CD4-positive, alpha-beta memory T cell (primary cell): ENCODE measurements around the gene UROD. TPM values are rescaled to one million over a fixed set of nuclear protein-coding genes. Genes with fewer than 3 reads are reported as not detected.
"Not testable (repeated sequence)": the region's sequence is repeated elsewhere in the genome, so short reads cannot be mapped to it uniquely, and the experiment has no call there.

Source experiments
- CTCF ChIA-PET: fragments of 350-600 bp; sonication (Branson Sonifier 250); formaldehyde crosslinking; loops from one replicate; lab custom pipeline; 2021; ENCODE audit warnings: inconsistent platforms; ENCODE audit not compliant: partially characterized antibody; lab: Charles Lee
- POLR2A ChIA-PET: fragments of 350-600 bp; sonication (Branson Sonifier 250); formaldehyde crosslinking; loops from one replicate; lab custom pipeline; 2021; ENCODE audit not compliant: partially characterized antibody; lab: Charles Lee
- DNase-seq, 5 donors: peaks; one replicate each; pipeline versions ENCODE4 v3.0.0 to v3.0.0-alpha.2; 2020 to 2022; ENCODE audit warnings: mixed read lengths in 1 of 5
- H3K27ac ChIP-seq: one replicate; pipeline ENCODE4 v1.7.0; 2013; ENCODE audit warnings: low read depth, low read length
- H3K27me3 ChIP-seq: 2 replicates; pipeline ENCODE4 v1.7.0; 2013; ENCODE audit warnings: mild to moderate bottlenecking, low read length, moderate library complexity; ENCODE audit not compliant: insufficient read depth
- H3K36me3 ChIP-seq: 2 replicates; pipeline ENCODE4 v1.7.0; 2013; ENCODE audit warnings: mild to moderate bottlenecking, low read length, moderate library complexity; ENCODE audit not compliant: insufficient read depth
- H3K4me1 ChIP-seq: 2 replicates; pipeline ENCODE4 v1.7.0; 2013; ENCODE audit warnings: mild to moderate bottlenecking, low read length, moderate library complexity; ENCODE audit not compliant: insufficient read depth
- H3K4me3 ChIP-seq, 2 donors: one replicate each; pipeline ENCODE4 v1.7.0; 2013; ENCODE audit warnings: low read length in 2 of 2, mild to moderate bottlenecking in 1 of 2
- H3K9me3 ChIP-seq, 2 donors: one replicate each; pipeline ENCODE4 v1.7.0; 2013; ENCODE audit warnings: low read length in 2 of 2, control low read depth in 1 of 2; ENCODE audit not compliant: control insufficient read depth in 1 of 2
- H3K27ac Mint-ChIP-seq, 7 donors: one replicate each; pipeline ENCODE4 v1.8.0; 2020 to 2021; ENCODE audit warnings: mixed read lengths in 7 of 7, mild to moderate bottlenecking in 6 of 7, inconsistent platforms in 3 of 7, moderate library complexity in 3 of 7
- H3K27me3 Mint-ChIP-seq, 2 donors: one replicate each; pipeline ENCODE4 v1.8.0; 2020 to 2021; ENCODE audit warnings: mixed read lengths in 2 of 2
- H3K36me3 Mint-ChIP-seq, 2 donors: one replicate each; pipeline ENCODE4 v1.8.0; 2020 to 2021; ENCODE audit warnings: mixed read lengths in 2 of 2, inconsistent platforms in 1 of 2, mild to moderate bottlenecking in 1 of 2
- H3K4me1 Mint-ChIP-seq, 4 donors: one replicate each; pipeline ENCODE4 v1.8.0; 2020 to 2021; ENCODE audit warnings: mixed read lengths in 4 of 4, mild to moderate bottlenecking in 1 of 4
- H3K4me3 Mint-ChIP-seq, 8 donors: one replicate each; pipeline ENCODE4 v1.8.0; 2020 to 2021; ENCODE audit warnings: mixed read lengths in 8 of 8, mild to moderate bottlenecking in 7 of 8, moderate library complexity in 6 of 8, inconsistent platforms in 3 of 8
- H3K9me3 Mint-ChIP-seq, 8 donors: one replicate each; pipeline ENCODE4 v1.8.0; 2020 to 2021; ENCODE audit warnings: mixed read lengths in 8 of 8, mild to moderate bottlenecking in 5 of 8, inconsistent platforms in 3 of 8, moderate library complexity in 1 of 8
- intact Hi-C: fragments of 100-400 bp; cut with micrococcal nuclease; formaldehyde crosslinking; loops from one replicate; pipeline ENCODE4 v1.15.1; 2023
- polyA plus RNA-seq, 2 donors: library from polyadenylated mRNA; unstranded; fragments of 300-500 nt; fragmentation: Illumina TruSeq; gene quantifications; one replicate each; pipeline ENCODE4 v1.2.3, GENCODE V29; 2021
- total RNA-seq, 2 experiments: library from RNA; stranded (reverse); gene quantifications; one replicate each; pipeline ENCODE4 v1.2.3, GENCODE V29; 2021

Gene UROD
- total and polyA plus RNA-seq, 4 experiments from 2014 or later = 46.0 to 114 (median 64.6) TPM

- Histone ChIP-seq H3K4me3 (no peak overlapping the region), H3K36me3 (no peaks in the 10 kb centered on the region), H3K4me1 (no peaks in the 10 kb centered on the region), H3K27me3 (no peaks in the 10 kb centered on the region), H3K9me3 (no peaks in the 10 kb centered on the region), H3K27ac (no peak overlapping the region)
- H3K4me1 Mint-ChIP-seq = no peaks in the 10 kb centered on the region
- no peaks in the 10 kb centered on the region for H3K27me3 Mint-ChIP-seq
- H3K9me3 Mint-ChIP-seq = no peaks in the 10 kb centered on the region
- no peak overlapping the region for H3K27ac Mint-ChIP-seq
- no peak for DNase-seq
- no peak overlapping the region for H3K4me3 Mint-ChIP-seq
- POLR2A ChIA-PET = no interaction called here
- CTCF ChIA-PET = no interaction called here
- intact Hi-C loops = loop anchor here (10.0 kb wide), 1 partner anchor 147 kb away; the partner anchor contains the start of gene ZSWIM5
- peaks cover 0 to 7% of the 10 kb centered on the region in 2 donors for H3K36me3 Mint-ChIP-seq
These were observed 45.5 kb downstream of the UROD start for GRCh38 chr1:45057542-45057941.

GRCh38 chr1:45059829-45060228 lies 47.8 kb downstream of the UROD start:
- Mint-ChIP-seq H3K4me3 (no peak overlapping the region), H3K27ac (peak overlapping the region in 1 of 7 donors; percentile 32), H3K36me3 (peaks cover 0 to 6% of the 10 kb centered on the region in 2 donors), H3K4me1 (no peaks in the 10 kb centered on the region), H3K9me3 (no peaks in the 10 kb centered on the region), H3K27me3 (no peaks in the 10 kb centered on the region)
- H3K4me3 ChIP-seq = no peak overlapping the region
- no peaks in the 10 kb centered on the region for H3K9me3 ChIP-seq
- no peaks in the 10 kb centered on the region for H3K4me1 ChIP-seq
- H3K27ac ChIP-seq = no peak overlapping the region
- ChIA-PET POLR2A (no interaction called here), CTCF (no interaction called here)
- intact Hi-C loops = loop anchor here (10.0 kb wide), 1 partner anchor 145 kb away; the partner anchor contains the start of gene ZSWIM5
- no peaks in the 10 kb centered on the region for H3K27me3 ChIP-seq
- DNase-seq = no peak
- no peaks in the 10 kb centered on the region for H3K36me3 ChIP-seq

- H3K27me3 Mint-ChIP-seq, H3K4me1 ChIP-seq, H3K27me3 ChIP-seq, H3K36me3 Mint-ChIP-seq, H3K36me3 ChIP-seq, H3K4me3 Mint-ChIP-seq, H3K9me3 Mint-ChIP-seq, CTCF ChIA-PET, H3K27ac Mint-ChIP-seq, H3K4me1 Mint-ChIP-seq, DNase-seq, H3K9me3 ChIP-seq, H3K4me3 ChIP-seq, H3K27ac ChIP-seq, intact Hi-C loops, POLR2A ChIA-PET: not testable (repeated sequence)
These were observed 50.4 kb downstream of the UROD start for GRCh38 chr1:45062463-45062862.

GRCh38 chr1:45065083-45065482 lies 53.0 kb downstream of the UROD start:
- CTCF ChIA-PET = no interaction called here
- H3K27me3 Mint-ChIP-seq = no peaks in the 10 kb centered on the region
- POLR2A ChIA-PET = no interaction called here

More at GRCh38 chr1:45065083-45065482, 53.0 kb downstream of the UROD start:
- no peak for DNase-seq
- intact Hi-C loops = no loop called here
- no peak overlapping the region for H3K4me3 Mint-ChIP-seq
- no peak overlapping the region for H3K4me3 ChIP-seq
- H3K36me3 ChIP-seq = no peaks in the 10 kb centered on the region
- H3K27me3 ChIP-seq = no peaks in the 10 kb centered on the region
- H3K27ac ChIP-seq = no peak overlapping the region
- H3K36me3 Mint-ChIP-seq = no peaks in the 10 kb centered on the region
- no peak overlapping the region for H3K27ac Mint-ChIP-seq
- no peaks in the 10 kb centered on the region for H3K4me1 ChIP-seq
- H3K4me1 Mint-ChIP-seq = no peaks in the 10 kb centered on the region
- H3K9me3 Mint-ChIP-seq = peaks cover 0 to 4% (median 0%) of the 10 kb centered on the region in 8 donors
- no peaks in the 10 kb centered on the region for H3K9me3 ChIP-seq

Other genes starting within 250 kb of the UROD start
- 1,000 to 10,000 TPM; 2,728 to 2,811 TPM for gene RPS8, start 236.7 kb upstream of the UROD start, total RNA-seq
- gene RPS8, start 236.7 kb upstream of the UROD start, polyA plus RNA-seq = 1,000 to 10,000 TPM in 1 of 2 donors, 100 to 1,000 TPM in 1; 778 to 1,323 TPM
- gene BEST4, start 224.1 kb upstream of the UROD start, total RNA-seq = 1 to 10 TPM; 1.2 to 1.6 TPM
- gene BEST4, start 224.1 kb upstream of the UROD start, polyA plus RNA-seq = under 1 TPM in 1 of 2 donors, not detected in 1; 0.20 TPM
- 100 to 1,000 TPM; 151 to 153 TPM for gene PLK3, start 211.9 kb upstream of the UROD start, total RNA-seq
- gene PLK3, start 211.9 kb upstream of the UROD start, polyA plus RNA-seq = 10 to 100 TPM; 37.3 to 43.7 TPM
- gene DYNLT4, start 204.9 kb upstream of the UROD start, total RNA-seq = under 1 TPM in 1 of 2 experiments, not detected in 1; 0.47 TPM
- 1 to 10 TPM; 1.0 to 1.6 TPM for gene DYNLT4, start 204.9 kb upstream of the UROD start, polyA plus RNA-seq
- 10 to 100 TPM; 14.8 to 16.8 TPM for gene BTBD19, start 203.7 kb upstream of the UROD start, total RNA-seq
- gene BTBD19, start 203.7 kb upstream of the UROD start, polyA plus RNA-seq = under 1 TPM; 0.25 to 0.26 TPM
- 1 to 10 TPM; 1.3 to 1.4 TPM for gene PTCH2, start 169.0 kb upstream of the UROD start, total RNA-seq
- under 1 TPM in 1 of 2 donors, not detected in 1; 0.20 TPM for gene PTCH2, start 169.0 kb upstream of the UROD start, polyA plus RNA-seq
- 10 to 100 TPM; 13.7 to 16.1 TPM for gene EIF2B3, start 25.7 kb upstream of the UROD start, total RNA-seq
- 10 to 100 TPM; 24.2 to 25.9 TPM for gene EIF2B3, start 25.7 kb upstream of the UROD start, polyA plus RNA-seq
- 10 to 100 TPM; 56.3 to 61.3 TPM for gene HECTD3, start 930 bp upstream of the UROD start, total RNA-seq
- 10 to 100 TPM; 15.6 to 31.6 TPM for gene HECTD3, start 930 bp upstream of the UROD start, polyA plus RNA-seq
- 1 to 10 TPM; 3.4 to 3.7 TPM for gene ZSWIM5, start 194.4 kb downstream of the UROD start, total RNA-seq
- under 1 TPM; 0.09 to 0.69 TPM for gene ZSWIM5, start 194.4 kb downstream of the UROD start, polyA plus RNA-seq